MM.1S (cell line): Measurements from ENCODE around the gene NCKAP5.

Source experiments
- DNase-seq: peaks from one replicate; pipeline ENCODE4 v3.0.0-alpha.2; 2015
- H2AFZ ChIP-seq: fragments of 300-600 bp; sonication (generic); 2 replicates; pipeline ENCODE4 v1.6.0; 2016; ENCODE audit warnings: antibody characterized with exemption, low read length
- H3F3A ChIP-seq: fragments of 300-600 bp; sonication (generic); 2 replicates; pipeline ENCODE4 v1.6.1; 2016; ENCODE audit warnings: mild to moderate bottlenecking, antibody characterized with exemption, low read length, moderate library complexity, mixed read lengths; ENCODE audit not compliant: insufficient read depth
- H3K27ac ChIP-seq: fragments of 300-600 bp; sonication (generic); 2 replicates; pipeline ENCODE4 v1.5.1; 2016; ENCODE audit warnings: mild to moderate bottlenecking, low read length
- H3K27me3 ChIP-seq: fragments of 300-600 bp; sonication (generic); replicated peaks from 2 replicates; pipeline ENCODE4 v1.6.0; 2016; ENCODE audit warnings: low read length; ENCODE audit not compliant: insufficient read depth
- H3K36me3 ChIP-seq: fragments of 300-600 bp; sonication (generic); replicated peaks from 2 replicates; pipeline ENCODE4 v1.6.1; 2016; ENCODE audit warnings: mild to moderate bottlenecking, low read length, mixed read lengths; ENCODE audit not compliant: insufficient read depth
- H3K4me1 ChIP-seq: fragments of 300-600 bp; sonication (generic); 2 replicates; pipeline ENCODE4 v1.6.1; 2016; ENCODE audit warnings: low read length, mixed read lengths
- H3K4me2 ChIP-seq: fragments of 300-600 bp; sonication (generic); 2 replicates; pipeline ENCODE4 v1.6.0; 2016; ENCODE audit warnings: low read depth, low read length
- H3K4me3 ChIP-seq: fragments of 300-600 bp; sonication (generic); 2 replicates; pipeline ENCODE4 v1.5.1; 2016; ENCODE audit warnings: low read length, mixed read lengths
- H3K79me2 ChIP-seq: fragments of 300-600 bp; sonication (generic); 2 replicates; pipeline ENCODE4 v1.6.1; 2016; ENCODE audit warnings: mixed run types, low read length, mixed read lengths
- H3K9ac ChIP-seq: fragments of 300-600 bp; sonication (generic); 2 replicates; pipeline ENCODE4 v1.6.1; 2016; ENCODE audit warnings: low read length, mixed read lengths
- H3K9me2 ChIP-seq: fragments of 300-600 bp; sonication (generic); replicated peaks from 2 replicates; pipeline ENCODE4 v1.6.1; 2016; ENCODE audit warnings: mild to moderate bottlenecking, low read length, mixed read lengths; ENCODE audit not compliant: insufficient read depth
- H3K9me3 ChIP-seq: fragments of 300-600 bp; sonication (generic); replicated peaks from 2 replicates; pipeline ENCODE4 v1.6.1; 2016; ENCODE audit warnings: mild to moderate bottlenecking, low read length, mixed read lengths; ENCODE audit not compliant: insufficient read depth
- H4K20me1 ChIP-seq: fragments of 300-600 bp; sonication (generic); 2 replicates; pipeline ENCODE4 v1.6.1; 2016; ENCODE audit warnings: mild to moderate bottlenecking, low read length, moderate library complexity, mixed read lengths; ENCODE audit not compliant: insufficient read depth
- EZH2 ChIP-seq: fragments of 300-600 bp; sonication (generic); optimal IDR thresholded peaks from 2 replicates; pipeline ENCODE3; 2017; ENCODE audit warnings: low read depth, mild to moderate bottlenecking, antibody characterized with exemption, low read length, mixed read lengths
- EZH2phosphoT487 ChIP-seq: fragments of 300-600 bp; sonication (generic); IDR thresholded peaks from 2 replicates; pipeline ENCODE4 v1.6.1; 2018; ENCODE audit warnings: antibody characterized with exemption, low read length
- TF ChIP-seq, protein P1 (sequence below): fragments of 300-600 bp; sonication (generic); IDR thresholded peaks from 2 replicates; pipeline ENCODE4 v1.5.1; 2016; ENCODE audit warnings: antibody characterized with exemption, low read length, mixed read lengths

NCKAP5 gene

DNA sequence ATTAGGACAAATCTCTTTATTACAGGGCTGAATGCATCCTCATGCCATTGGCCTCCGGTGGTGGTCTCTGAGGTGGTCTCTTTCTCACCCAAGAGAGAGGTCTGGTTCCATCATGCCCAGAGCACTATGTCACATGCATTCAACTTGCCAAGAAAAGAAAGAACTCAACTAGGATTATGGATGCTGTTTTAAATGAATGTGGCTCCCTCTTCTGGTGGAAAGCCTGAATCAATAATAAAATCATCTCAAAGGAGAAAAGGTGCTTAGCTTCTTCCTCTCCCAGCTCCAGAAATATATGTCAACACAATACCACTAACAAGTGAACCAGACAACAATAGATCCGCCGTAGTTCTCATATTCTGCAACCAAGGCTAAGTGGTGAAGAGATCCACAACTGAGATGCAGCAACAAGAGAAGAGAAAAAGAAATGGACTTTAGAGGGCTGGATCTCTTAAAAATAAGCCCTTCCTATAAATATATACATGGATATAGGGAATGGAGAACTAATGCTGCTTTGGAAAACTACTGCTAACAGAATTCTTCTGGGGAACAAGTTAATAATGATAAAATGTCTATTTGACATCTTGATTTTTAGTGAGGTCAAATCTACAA is 396.8 kb downstream of the NCKAP5 start:
- H2AFZ ChIP-seq, result no peak overlapping the region
- no peak overlapping the region for H3K27ac ChIP-seq
- no peaks in the 10 kb centered on the region for H3K9me2 ChIP-seq
- no peaks in the 10 kb centered on the region for H3K79me2 ChIP-seq
- no peaks in the 10 kb centered on the region for H3F3A ChIP-seq
- H3K27me3 ChIP-seq, result no peaks in the 10 kb centered on the region
- H3K36me3 ChIP-seq, result no peaks in the 10 kb centered on the region
- no peaks in the 10 kb centered on the region for H3K9me3 ChIP-seq
- no peaks in the 10 kb centered on the region for H3K4me1 ChIP-seq
- TF ChIP-seq EZH2phosphoT487 (no peak), EZH2 (no peak)
- TF ChIP-seq, protein P1, sequence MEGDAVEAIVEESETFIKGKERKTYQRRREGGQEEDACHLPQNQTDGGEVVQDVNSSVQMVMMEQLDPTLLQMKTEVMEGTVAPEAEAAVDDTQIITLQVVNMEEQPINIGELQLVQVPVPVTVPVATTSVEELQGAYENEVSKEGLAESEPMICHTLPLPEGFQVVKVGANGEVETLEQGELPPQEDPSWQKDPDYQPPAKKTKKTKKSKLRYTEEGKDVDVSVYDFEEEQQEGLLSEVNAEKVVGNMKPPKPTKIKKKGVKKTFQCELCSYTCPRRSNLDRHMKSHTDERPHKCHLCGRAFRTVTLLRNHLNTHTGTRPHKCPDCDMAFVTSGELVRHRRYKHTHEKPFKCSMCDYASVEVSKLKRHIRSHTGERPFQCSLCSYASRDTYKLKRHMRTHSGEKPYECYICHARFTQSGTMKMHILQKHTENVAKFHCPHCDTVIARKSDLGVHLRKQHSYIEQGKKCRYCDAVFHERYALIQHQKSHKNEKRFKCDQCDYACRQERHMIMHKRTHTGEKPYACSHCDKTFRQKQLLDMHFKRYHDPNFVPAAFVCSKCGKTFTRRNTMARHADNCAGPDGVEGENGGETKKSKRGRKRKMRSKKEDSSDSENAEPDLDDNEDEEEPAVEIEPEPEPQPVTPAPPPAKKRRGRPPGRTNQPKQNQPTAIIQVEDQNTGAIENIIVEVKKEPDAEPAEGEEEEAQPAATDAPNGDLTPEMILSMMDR, result peak; percentile 72
- no peak overlapping the region for H3K4me3 ChIP-seq
- no peaks in the 10 kb centered on the region for H4K20me1 ChIP-seq
- H3K9ac ChIP-seq, result no peak overlapping the region
- DNase-seq, result peak; percentile 68
- H3K4me2 ChIP-seq, result no peak overlapping the region

- no peaks in the 10 kb centered on the region for H3K9me2 ChIP-seq
Observed at GRCh38 chr2:133169274-133169912, 398.9 kb downstream of the NCKAP5 start.

DNA sequence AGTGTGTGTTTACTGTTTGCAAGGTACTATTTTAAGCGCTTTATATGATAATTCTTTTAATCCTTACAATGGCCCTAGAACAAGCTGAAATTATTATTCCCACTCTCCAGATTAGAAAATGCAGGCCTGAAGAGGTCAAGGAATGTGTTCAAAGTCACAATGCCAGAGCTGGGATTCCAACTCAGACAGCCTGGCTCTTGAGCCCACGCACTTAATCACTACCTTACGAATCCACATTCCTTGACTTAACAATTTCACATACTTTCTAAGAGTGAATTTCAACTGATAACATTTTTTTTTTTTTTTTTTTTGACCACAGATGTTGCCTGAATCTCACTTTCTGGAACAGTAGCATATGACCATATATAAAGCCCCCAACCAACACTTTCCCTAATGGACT is 400.3 kb downstream of the NCKAP5 start:
- DNase-seq, result no peak
- H3K27ac ChIP-seq, result no peak overlapping the region
- H3K4me2 ChIP-seq, result no peak overlapping the region
- H3K9me2 ChIP-seq, result no peaks in the 10 kb centered on the region
- no peak overlapping the region for H3K9ac ChIP-seq
- no peak for TF ChIP-seq EZH2
- no peaks in the 10 kb centered on the region for H3K9me3 ChIP-seq
- no peaks in the 10 kb centered on the region for H3K27me3 ChIP-seq
- no peaks in the 10 kb centered on the region for H3K79me2 ChIP-seq
- no peaks in the 10 kb centered on the region for H4K20me1 ChIP-seq
- H3K4me3 ChIP-seq, result no peak overlapping the region
- no peaks in the 10 kb centered on the region for H3F3A ChIP-seq
- H3K4me1 ChIP-seq, result no peaks in the 10 kb centered on the region
- no peak overlapping the region for H2AFZ ChIP-seq
- H3K36me3 ChIP-seq, result no peaks in the 10 kb centered on the region

More at GRCh38 chr2:133169274-133169912, 398.9 kb downstream of the NCKAP5 start:
- no peaks in the 10 kb centered on the region for H3K4me1 ChIP-seq
- H4K20me1 ChIP-seq, result no peaks in the 10 kb centered on the region
- TF ChIP-seq, protein P1, result no peak
- TF ChIP-seq EZH2 (no peak), EZH2phosphoT487 (no peak)
- H3K36me3 ChIP-seq, result no peaks in the 10 kb centered on the region
- no peak overlapping the region for H2AFZ ChIP-seq
- H3K9me3 ChIP-seq, result no peaks in the 10 kb centered on the region
- H3K9ac ChIP-seq, result no peak overlapping the region
- no peaks in the 10 kb centered on the region for H3K27me3 ChIP-seq
- DNase-seq, result no peak
- H3K79me2 ChIP-seq, result no peaks in the 10 kb centered on the region
- H3F3A ChIP-seq, result no peaks in the 10 kb centered on the region
- H3K4me3 ChIP-seq, result no peak overlapping the region
- H3K27ac ChIP-seq, result no peak overlapping the region
- H3K4me2 ChIP-seq, result no peak overlapping the region

GRCh38 chr2:133167223-133167622 is 401.0 kb downstream of the NCKAP5 start:
- Histone ChIP-seq H3K9me2 (no peaks in the 10 kb centered on the region), H3K9me3 (no peaks in the 10 kb centered on the region)
- TF ChIP-seq, protein P1, result no peak
- TF ChIP-seq EZH2 (no peak), EZH2phosphoT487 (no peak)

More at GRCh38 chr2:133167223-133167622, 401.0 kb downstream of the NCKAP5 start:
- H3K36me3 ChIP-seq, result no peaks in the 10 kb centered on the region
- no peaks in the 10 kb centered on the region for H3K4me1 ChIP-seq
- no peaks in the 10 kb centered on the region for H4K20me1 ChIP-seq
- H3K9ac ChIP-seq, result no peak overlapping the region
- H2AFZ ChIP-seq, result no peak overlapping the region
- no peaks in the 10 kb centered on the region for H3K79me2 ChIP-seq
- DNase-seq, result no peak
- no peaks in the 10 kb centered on the region for H3K27me3 ChIP-seq
- no peak overlapping the region for H3K4me2 ChIP-seq
- H3K4me3 ChIP-seq, result no peak overlapping the region
- no peaks in the 10 kb centered on the region for H3F3A ChIP-seq
- no peak overlapping the region for H3K27ac ChIP-seq
